Activated T-helper 1 cell treated with anti-CD3 and anti-CD28 coated beads, Interleukin-12 subunit alpha, Interleukin-12 subunit beta, Interleukin-2, Interleukin-4 antibody, amounts not matched to agents 30 ng/mL and 10 ng/mL and 1 ng/mL, durations not matched to agents 14 hours and 24 hours and 36 hours (primary cell): Measurements from ENCODE around the gene GTF2A1L. TPM values are rescaled to one million over a fixed set of nuclear protein-coding genes. Genes with fewer than 3 reads are reported as not detected.
"Not testable (repeated sequence)": the region's sequence is repeated elsewhere in the genome, so short reads cannot be mapped to it uniquely, and the experiment has no call there.

Experiments
- DNase-seq: peaks from one replicate; pipeline ENCODE4 v3.0.0; 2021; ENCODE audit warnings: low spot score
- H3K27ac Mint-ChIP-seq: one replicate; pipeline ENCODE4 v1.8.0; 2021; ENCODE audit warnings: mild to moderate bottlenecking, mixed read lengths
- H3K27me3 Mint-ChIP-seq: one replicate; pipeline ENCODE4 v1.8.0; 2022; ENCODE audit warnings: mild to moderate bottlenecking, moderate library complexity, mixed read lengths; ENCODE audit not compliant: insufficient read depth
- H3K36me3 Mint-ChIP-seq: one replicate; pipeline ENCODE4 v1.8.0; 2021; ENCODE audit warnings: low read depth, mixed read lengths
- H3K4me1 Mint-ChIP-seq: one replicate; pipeline ENCODE4 v1.8.0; 2021; ENCODE audit warnings: low read depth, mixed read lengths
- H3K4me3 Mint-ChIP-seq: one replicate; pipeline ENCODE4 v1.8.0; 2021; ENCODE audit warnings: mild to moderate bottlenecking, moderate library complexity, mixed read lengths
- H3K9me3 Mint-ChIP-seq: one replicate; pipeline ENCODE4 v1.8.0; 2021; ENCODE audit warnings: mixed read lengths
- intact Hi-C: fragments of 100-400 bp; cut with micrococcal nuclease; formaldehyde crosslinking; loops from one replicate; pipeline ENCODE4 v1.15.1; 2024
- total RNA-seq: library from RNA; stranded (reverse); gene quantifications from 2 replicates; pipeline ENCODE4 v1.2.3, GENCODE V29; 2022

Gene GTF2A1L
- total RNA-seq, 1 donor from 2014 or later, result not detected

- DNase-seq, result no peak
- intact Hi-C loops, result no loop called here
- no peak overlapping the region for H3K4me3 Mint-ChIP-seq
- peaks cover 2% of the 10 kb centered on the region for H3K27me3 Mint-ChIP-seq
- no peak overlapping the region for H3K27ac Mint-ChIP-seq
- H3K9me3 Mint-ChIP-seq, result no peaks in the 10 kb centered on the region
- H3K36me3 Mint-ChIP-seq, result no peaks in the 10 kb centered on the region
- H3K4me1 Mint-ChIP-seq, result no peaks in the 10 kb centered on the region
Observed at GRCh38 chr2:48693066-48693465, 75.4 kb downstream of the GTF2A1L start.

- H3K4me3 Mint-ChIP-seq, result no peak overlapping the region
- H3K4me1 Mint-ChIP-seq, result no peaks in the 10 kb centered on the region
- DNase-seq, result no peak
- H3K27me3 Mint-ChIP-seq, result peaks cover 2% of the 10 kb centered on the region
- H3K9me3 Mint-ChIP-seq, result no peaks in the 10 kb centered on the region
- H3K36me3 Mint-ChIP-seq, result no peaks in the 10 kb centered on the region
- no peak overlapping the region for H3K27ac Mint-ChIP-seq
- intact Hi-C loops, result no loop called here
Observed at GRCh38 chr2:48693645-48694044, 76.0 kb downstream of the GTF2A1L start.

DNA sequence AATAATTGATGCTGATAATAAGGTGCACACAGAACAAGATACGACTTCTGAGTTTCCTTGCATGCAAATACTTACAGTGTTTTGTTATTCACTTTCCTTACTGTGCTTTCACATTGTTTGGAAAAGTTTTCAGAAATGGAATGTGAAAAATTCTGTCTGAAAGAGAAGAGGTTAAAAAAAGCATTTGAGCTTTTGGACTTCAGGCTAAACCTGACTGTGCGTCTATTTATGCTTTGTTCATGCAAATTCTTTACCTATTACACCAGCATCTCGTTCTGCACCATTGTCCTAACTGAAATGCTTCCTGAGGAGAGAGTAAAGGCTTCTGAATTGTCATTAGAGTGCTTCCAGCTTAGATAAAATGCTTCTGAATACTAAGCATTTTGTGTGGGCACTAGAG, 76.5 kb downstream of the GTF2A1L start:
- H3K4me3 Mint-ChIP-seq, result no peak overlapping the region
- H3K4me1 Mint-ChIP-seq, result no peaks in the 10 kb centered on the region
- no peaks in the 10 kb centered on the region for H3K9me3 Mint-ChIP-seq
- DNase-seq, result no peak
- no peaks in the 10 kb centered on the region for H3K36me3 Mint-ChIP-seq
- H3K27me3 Mint-ChIP-seq, result peaks cover 2% of the 10 kb centered on the region
- no peak overlapping the region for H3K27ac Mint-ChIP-seq
- intact Hi-C loops, result no loop called here

DNA sequence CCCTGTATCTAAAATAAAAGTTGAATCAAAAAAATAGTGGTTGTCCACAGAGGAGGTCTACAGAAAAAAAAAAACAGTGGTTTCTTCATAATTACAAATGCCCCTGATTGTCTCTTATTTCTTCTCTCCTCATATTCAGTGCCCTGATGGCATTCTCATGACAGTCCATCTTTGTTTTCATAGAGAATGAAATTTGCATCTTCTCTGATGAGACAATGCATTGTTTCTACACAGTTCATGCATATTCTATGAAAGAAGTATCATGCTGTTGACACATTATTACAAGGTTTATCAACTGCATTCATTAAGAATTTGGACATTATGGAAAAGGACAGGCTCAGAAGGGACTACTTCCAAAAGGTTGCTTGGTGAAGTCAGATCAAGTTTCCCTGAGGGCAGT, 78.3 kb downstream of the GTF2A1L start:
- Mint-ChIP-seq H3K4me1 (no peaks in the 10 kb centered on the region), H3K9me3 (no peaks in the 10 kb centered on the region), H3K36me3 (no peaks in the 10 kb centered on the region), H3K27me3 (peaks cover 2% of the 10 kb centered on the region), H3K27ac (no peak overlapping the region), H3K4me3 (no peak overlapping the region)
- no peak for DNase-seq
- intact Hi-C loops, result no loop called here

DNA sequence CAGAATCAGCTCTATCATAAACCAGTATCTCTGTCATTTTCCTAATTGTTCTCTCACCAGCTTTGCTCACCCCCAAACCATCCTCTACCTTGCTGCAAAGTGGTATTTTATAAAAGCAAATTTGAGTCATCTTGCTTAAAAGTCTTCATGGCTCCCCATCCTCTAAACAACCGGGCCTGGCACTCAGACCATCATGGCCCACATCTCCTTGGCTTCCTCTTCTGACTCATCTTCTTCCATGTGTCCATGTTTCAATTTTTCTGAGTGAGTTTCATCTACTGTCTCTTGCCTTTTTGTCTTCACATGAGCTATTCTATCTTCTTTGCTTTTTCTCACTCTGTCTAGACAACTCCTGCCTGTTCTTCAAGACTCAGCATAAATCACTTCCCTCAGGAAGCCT, 79.2 kb downstream of the GTF2A1L start:
- Mint-ChIP-seq H3K27me3 (peaks cover 2% of the 10 kb centered on the region), H3K4me1 (no peaks in the 10 kb centered on the region), H3K9me3 (no peaks in the 10 kb centered on the region), H3K4me3 (no peak overlapping the region), H3K36me3 (no peaks in the 10 kb centered on the region), H3K27ac (no peak overlapping the region)
- no peak for DNase-seq
- intact Hi-C loops, result no loop called here

GRCh38 chr2:48699348-48699930, 81.8 kb downstream of the GTF2A1L start:
- Mint-ChIP-seq H3K27me3 (peaks cover 2% of the 10 kb centered on the region), H3K27ac (no peak overlapping the region), H3K36me3 (no peaks in the 10 kb centered on the region), H3K4me3 (no peak overlapping the region), H3K9me3 (no peaks in the 10 kb centered on the region), H3K4me1 (no peaks in the 10 kb centered on the region)
- intact Hi-C loops, result no loop called here
- DNase-seq, result no peak

DNA sequence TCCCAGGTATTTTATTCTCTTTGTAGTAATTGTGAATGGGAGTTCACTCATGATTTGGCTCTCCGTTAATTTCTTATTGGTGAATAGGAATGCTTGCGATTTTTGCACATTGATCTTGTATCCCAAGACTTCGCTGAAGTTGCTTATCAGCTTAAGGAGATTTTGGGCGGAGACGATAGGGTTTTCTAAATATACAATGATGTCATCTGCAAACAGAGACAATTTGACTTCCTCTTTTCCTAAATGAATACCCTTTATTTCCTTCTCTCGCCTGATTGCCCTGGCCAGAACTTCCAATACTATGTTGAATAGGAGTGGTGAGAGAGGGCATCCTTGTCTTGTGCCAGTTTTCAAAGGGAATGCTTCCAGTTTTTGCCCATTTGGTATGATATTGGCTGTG, 86.0 kb downstream of the GTF2A1L start:
- H3K4me3 Mint-ChIP-seq, H3K27ac Mint-ChIP-seq, DNase-seq, H3K4me1 Mint-ChIP-seq, H3K27me3 Mint-ChIP-seq, intact Hi-C loops, H3K9me3 Mint-ChIP-seq, H3K36me3 Mint-ChIP-seq: not testable (repeated sequence)

DNA sequence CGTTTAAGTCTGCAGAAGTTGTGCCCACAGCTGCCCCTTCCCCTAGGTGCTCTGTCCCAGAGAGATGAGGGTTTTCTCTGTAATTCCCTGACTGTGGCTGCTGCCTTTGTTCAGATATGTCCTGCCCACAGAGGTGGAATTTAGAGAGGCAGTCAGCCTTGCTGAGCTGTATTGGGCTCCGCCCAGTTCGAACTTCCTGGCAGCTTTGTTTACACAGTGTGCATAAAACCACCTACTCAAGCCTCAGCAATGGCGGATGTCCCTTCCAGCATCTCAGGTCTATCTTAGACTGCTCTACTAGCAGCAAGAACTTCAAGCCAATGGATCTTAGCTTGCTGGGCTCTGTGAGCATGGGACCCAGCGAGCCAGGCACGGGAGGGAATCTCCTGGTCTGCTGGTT, 89.8 kb downstream of the GTF2A1L start:
- Mint-ChIP-seq H3K9me3 (no peaks in the 10 kb centered on the region), H3K4me3 (no peak overlapping the region), H3K4me1 (no peaks in the 10 kb centered on the region), H3K36me3 (no peaks in the 10 kb centered on the region), H3K27ac (no peak overlapping the region), H3K27me3 (no peaks in the 10 kb centered on the region)
- no peak for DNase-seq
- intact Hi-C loops, result no loop called here

DNA sequence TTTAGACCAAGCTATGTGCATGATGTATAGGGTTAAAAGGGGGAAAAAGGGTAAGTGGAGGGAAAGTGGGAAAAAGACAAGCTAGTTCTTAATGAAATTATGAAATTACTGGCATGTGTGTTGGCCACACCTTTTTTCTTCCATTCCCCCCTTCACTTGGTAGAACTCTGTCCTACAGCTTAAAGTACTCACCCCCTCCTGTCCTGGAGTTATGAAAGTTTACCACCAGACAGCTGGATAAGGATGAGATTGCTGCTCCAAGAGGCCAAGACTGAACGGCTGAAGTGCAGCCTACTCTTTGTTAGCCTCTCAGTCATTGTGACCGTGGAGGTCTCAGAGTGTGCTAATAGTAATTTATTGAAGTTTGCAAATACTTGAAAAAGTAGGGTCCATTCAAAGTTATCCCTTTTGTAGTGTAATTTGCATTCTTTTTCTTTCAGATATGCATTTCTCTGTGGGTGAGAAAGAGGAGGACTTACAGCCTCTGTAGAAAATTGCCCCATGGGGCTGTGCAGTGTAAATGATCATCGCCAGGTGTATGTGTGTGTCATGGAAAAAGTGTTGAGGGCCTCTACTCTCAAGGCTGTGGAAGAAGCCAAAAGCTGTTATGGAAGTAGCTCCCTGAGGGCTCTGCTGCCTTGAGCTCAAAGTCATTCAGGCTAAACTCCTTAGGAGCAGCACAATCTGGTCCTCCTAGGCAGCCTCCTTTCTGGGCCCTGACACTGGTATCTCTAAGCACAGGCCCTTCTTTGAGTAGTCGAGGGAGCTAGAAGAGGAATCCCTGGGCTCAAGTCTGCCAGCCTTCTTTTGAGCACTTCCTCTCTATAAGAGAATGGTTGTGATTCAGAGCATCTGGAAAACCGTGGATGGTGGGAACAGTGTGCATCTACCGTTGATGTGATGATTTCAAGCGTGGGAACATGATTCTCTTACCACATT, 91.7 kb downstream of the GTF2A1L start:
- intact Hi-C loops, result no loop called here
- H3K9me3 Mint-ChIP-seq, result no peaks in the 10 kb centered on the region
- H3K27ac Mint-ChIP-seq, result no peak overlapping the region
- DNase-seq, result no peak
- H3K27me3 Mint-ChIP-seq, result peaks cover 4% of the 10 kb centered on the region
- H3K36me3 Mint-ChIP-seq, result no peaks in the 10 kb centered on the region
- no peaks in the 10 kb centered on the region for H3K4me1 Mint-ChIP-seq
- no peak overlapping the region for H3K4me3 Mint-ChIP-seq

DNA sequence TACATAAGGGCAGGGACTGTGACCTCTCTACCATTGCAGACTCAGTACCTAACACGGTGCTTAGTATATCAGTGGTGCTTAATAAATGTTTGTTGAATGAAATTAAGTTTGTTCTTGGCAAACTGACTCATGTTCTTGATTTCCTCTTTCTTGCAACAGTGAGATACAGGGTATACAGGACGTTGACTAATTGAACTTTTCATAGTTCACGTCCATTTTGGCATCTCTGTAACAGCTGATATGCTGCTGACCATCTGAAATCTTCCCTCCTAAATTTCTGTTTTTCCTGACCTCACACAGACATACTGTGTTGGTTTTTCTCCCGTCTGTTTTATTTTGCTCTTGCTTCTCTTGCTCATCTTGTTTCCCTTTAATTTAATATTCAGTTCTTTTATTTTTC, 93.7 kb downstream of the GTF2A1L start:
- no peaks in the 10 kb centered on the region for H3K4me1 Mint-ChIP-seq
- H3K4me3 Mint-ChIP-seq, result no peak overlapping the region
- no peak for DNase-seq
- intact Hi-C loops, result no loop called here
- no peaks in the 10 kb centered on the region for H3K36me3 Mint-ChIP-seq
- no peaks in the 10 kb centered on the region for H3K9me3 Mint-ChIP-seq
- H3K27ac Mint-ChIP-seq, result no peak overlapping the region
- H3K27me3 Mint-ChIP-seq, result peaks cover 4% of the 10 kb centered on the region

DNA sequence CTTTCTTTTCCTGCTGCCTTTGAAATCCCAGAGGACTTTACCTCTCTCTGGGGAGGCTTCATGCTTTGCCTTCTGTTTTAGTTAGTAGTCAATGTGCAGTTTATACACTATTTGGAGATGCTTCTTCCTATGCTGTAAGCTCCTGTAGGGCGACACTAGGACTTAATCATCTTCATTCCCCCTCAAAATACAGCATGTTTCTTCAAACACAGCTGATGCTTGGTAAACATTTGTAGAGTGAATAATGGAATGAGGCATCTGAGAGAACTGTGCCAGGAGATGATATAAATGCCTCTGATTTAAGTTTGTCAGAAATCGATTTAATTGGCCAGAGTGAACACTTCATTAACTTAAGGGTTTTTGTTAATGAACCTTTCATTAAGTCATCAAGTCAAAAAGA, 94.5 kb downstream of the GTF2A1L start:
- Mint-ChIP-seq H3K9me3 (no peaks in the 10 kb centered on the region), H3K27ac (no peak overlapping the region), H3K4me3 (no peak overlapping the region), H3K27me3 (peaks cover 4% of the 10 kb centered on the region), H3K36me3 (no peaks in the 10 kb centered on the region), H3K4me1 (no peaks in the 10 kb centered on the region)
- DNase-seq, result no peak
- intact Hi-C loops, result no loop called here

DNA sequence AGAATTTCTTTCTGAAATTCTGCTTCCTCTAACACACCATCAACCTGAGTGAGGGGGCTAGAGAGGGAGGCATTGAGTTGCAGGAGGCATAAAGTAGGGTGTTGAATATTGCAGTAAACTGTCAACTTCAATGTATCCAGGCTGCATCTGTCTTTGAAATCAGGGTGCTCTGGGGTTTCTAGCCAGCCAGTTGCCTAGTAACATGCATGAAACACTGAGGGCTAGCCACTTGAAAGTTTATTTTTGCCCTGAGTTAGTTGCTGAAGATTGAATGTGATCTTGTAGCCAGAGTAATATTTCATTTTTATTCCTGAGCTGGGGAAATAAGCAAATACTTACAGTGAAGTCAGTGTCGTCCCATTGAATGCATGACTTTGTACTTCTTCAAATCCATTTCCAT, 96.0 kb downstream of the GTF2A1L start:
- Mint-ChIP-seq H3K4me1 (no peaks in the 10 kb centered on the region), H3K4me3 (no peak overlapping the region), H3K36me3 (no peaks in the 10 kb centered on the region), H3K27me3 (peaks cover 4% of the 10 kb centered on the region), H3K27ac (no peak overlapping the region), H3K9me3 (no peaks in the 10 kb centered on the region)
- intact Hi-C loops, result no loop called here
- no peak for DNase-seq

GRCh38 chr2:48714245-48714644, 96.6 kb downstream of the GTF2A1L start:
- Mint-ChIP-seq H3K9me3 (no peaks in the 10 kb centered on the region), H3K4me1 (no peaks in the 10 kb centered on the region), H3K27me3 (peaks cover 4% of the 10 kb centered on the region), H3K36me3 (no peaks in the 10 kb centered on the region), H3K27ac (no peak overlapping the region), H3K4me3 (no peak overlapping the region)
- intact Hi-C loops, result no loop called here
- DNase-seq, result no peak
